HL-60 (cell line): ENCODE measurements around the gene KIAA1217.

Experiments used
- CTCF ChIP-seq: IDR thresholded peaks from one replicate; pipeline ENCODE4 v1.5.1; 2011; ENCODE audit warnings: low read length, control low read depth, inconsistent platforms; ENCODE audit not compliant: insufficient read depth
- REST ChIP-seq: IDR thresholded peaks from 2 replicates; pipeline ENCODE4 v1.6.1; 2012; ENCODE audit warnings: low read depth; ENCODE audit not compliant: insufficient replicate concordance
- SPI1 ChIP-seq: IDR thresholded peaks from 2 replicates; pipeline ENCODE4 v1.6.1; 2012; ENCODE audit warnings: low read depth, mild to moderate bottlenecking, borderline replicate concordance

GRCh38 chr10:24340883-24341282 is 131.9 kb downstream of the KIAA1217 start:
- TF ChIP-seq REST: no peak
- no peak for TF ChIP-seq SPI1
- TF ChIP-seq CTCF: no peak
